NCI-H2171 treated with DMSO at 0.1 percent for 48 hours (cell line): ENCODE measurements around the gene SLC22A17.
A peak's percentile ranks its signal among the peaks of the same experiment; 100 is the strongest.

ENCODE experiments used
- DNase-seq: peaks from one replicate; lab custom pipeline; 2025; lab: John Stamatoyannopoulos, UW

The SLC22A17 gene

DNA sequence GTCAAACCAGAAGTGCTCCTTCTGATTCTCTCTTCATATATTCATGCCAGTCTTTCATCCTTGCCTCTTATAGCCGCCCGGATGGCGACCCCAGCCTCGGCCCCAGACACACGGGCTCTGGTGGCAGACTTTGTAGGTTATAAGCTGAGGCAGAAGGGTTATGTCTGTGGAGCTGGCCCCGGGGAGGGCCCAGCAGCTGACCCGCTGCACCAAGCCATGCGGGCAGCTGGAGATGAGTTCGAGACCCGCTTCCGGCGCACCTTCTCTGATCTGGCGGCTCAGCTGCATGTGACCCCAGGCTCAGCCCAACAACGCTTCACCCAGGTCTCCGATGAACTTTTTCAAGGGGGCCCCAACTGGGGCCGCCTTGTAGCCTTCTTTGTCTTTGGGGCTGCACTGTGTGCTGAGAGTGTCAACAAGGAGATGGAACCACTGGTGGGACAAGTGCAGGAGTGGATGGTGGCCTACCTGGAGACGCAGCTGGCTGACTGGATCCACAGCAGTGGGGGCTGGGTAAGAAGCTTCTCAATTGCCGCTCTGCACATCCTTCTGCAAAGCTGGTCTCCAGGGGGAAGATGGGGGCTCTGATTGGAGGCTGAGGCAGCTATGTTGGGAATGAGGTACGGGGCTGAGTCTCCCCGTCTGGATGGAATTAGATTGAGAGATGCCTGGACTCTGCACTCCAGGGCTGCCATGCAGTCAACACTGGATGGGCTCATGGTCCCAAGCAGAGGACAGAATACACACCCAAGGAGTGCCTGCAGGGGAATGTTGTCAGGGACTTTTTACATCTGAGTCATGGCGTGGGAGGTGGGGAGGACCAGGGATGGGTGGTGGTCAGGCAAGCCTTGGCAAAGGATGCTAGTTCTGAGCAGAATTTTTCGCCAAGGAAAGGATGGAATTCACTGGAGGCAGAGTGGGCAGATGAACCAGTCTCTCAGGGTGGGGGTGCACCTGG is 44.7 kb downstream of the SLC22A17 start:
- no peak for DNase-seq

DNA sequence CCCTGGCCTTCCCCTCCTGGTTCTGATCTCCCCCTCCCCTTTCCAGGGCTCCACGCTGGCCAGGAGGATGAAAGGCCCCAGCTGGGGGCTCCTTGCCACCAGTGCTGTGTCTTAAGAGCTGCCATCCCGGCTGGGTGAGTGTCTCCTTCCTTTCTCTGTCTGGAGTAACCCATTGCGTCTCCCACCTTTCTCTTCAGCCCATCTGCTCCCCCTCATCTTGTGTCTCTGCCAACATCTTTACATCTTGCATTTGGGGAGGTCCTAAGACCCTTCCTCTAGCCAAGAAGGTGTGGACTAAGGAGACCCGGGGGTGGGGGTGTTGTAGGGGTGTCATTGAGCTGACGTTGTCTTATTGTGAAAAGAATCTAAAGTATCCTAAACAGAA is 45.5 kb downstream of the SLC22A17 start:
- DNase-seq = peak; percentile 34

DNA sequence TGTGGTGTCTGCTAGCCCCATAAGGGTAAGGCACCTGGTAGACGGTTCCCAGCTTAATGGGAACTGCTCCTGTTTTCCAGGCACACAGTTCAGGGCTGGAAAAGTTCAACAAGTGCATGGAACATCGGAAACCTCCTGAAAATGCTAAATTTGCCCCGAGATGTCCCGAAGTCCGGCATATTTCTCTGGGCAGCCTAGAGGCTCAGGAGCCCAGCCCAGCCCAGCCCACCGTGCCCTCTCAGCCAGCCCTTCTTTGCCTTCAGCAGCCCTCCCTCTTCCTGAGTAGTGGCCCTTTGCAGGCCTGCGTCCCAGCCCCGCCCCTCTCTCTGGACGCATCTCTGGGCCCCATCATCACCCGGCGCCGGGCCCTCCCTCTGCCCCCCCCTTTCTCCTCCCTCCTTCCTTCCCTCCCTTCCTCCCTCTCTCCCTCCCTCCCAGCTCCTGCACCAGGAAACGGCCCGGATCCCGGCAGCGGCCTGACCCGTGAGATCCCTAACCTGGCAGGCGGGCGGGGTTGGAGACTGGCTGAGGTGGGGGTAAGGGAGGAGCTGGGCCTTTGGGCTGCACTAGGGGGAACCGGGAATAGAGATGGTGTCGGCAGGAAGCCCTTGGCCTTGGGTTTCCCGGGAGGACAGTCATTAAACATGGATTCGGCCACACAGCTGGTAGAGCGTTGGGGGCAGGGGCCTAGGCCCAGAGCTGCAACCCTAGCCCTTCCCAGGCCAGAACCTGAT is 46.1 kb downstream of the SLC22A17 start, which contains the start of gene BCL2L2:
TSS of gene BCL2L2 (plus strand) at position 422 of the 734 bp plus-strand sequence. CDS start 935 bp downstream, outside the sequence.
- DNase-seq = peak; percentile 85

DNA sequence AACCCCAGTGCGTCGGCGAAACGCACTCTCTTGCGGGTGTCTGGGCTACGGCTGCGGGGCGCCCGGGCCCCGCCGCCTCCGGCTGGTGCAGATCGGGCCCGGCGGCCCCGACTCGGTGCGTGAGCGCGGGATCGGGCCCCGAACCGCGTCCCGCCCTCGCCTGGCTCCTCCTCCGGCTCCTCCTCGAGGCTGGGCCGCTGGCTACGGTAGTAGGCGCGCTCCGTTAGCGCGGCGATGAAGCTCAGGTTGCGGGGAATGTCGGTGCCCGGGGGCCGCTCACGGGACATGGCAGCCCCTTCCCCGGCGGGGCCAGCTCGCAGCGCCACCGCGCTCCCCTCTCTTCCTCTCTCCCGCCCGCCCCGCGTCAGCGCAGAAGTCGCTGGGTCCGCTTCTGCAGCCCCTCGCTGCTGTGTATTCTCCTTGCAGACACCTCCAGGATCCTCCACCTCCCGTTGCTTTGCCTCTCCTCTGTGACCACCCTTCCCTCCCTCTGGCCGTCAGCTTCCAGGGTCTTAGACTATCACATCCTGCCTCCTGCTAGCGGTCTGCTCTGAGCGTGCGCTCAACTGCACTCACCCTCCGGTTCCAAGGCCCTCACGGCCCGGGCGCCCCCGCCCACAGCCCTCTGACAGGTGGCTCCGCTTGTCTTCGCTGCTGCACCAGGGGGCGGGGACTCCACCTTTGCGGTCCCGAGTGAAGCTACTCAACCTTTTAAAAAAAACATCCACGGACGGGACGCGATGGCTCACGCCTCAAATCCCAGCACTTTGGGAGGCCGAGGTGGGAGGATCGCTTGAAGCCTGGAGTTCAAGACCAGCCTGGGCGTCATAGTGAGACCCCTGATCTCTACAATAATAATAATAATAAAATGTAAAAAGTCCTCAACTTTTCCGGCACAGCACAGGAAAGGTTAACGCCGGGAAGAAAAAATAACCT is 50.1 kb downstream of the SLC22A17 start, which contains the start of gene PPP1R3E:
TSS of gene PPP1R3E (minus strand) at position 570 of the 936 bp plus-strand sequence. CDS start at position 287, 283 bp downstream.
- DNase-seq = peak; percentile 87

DNA sequence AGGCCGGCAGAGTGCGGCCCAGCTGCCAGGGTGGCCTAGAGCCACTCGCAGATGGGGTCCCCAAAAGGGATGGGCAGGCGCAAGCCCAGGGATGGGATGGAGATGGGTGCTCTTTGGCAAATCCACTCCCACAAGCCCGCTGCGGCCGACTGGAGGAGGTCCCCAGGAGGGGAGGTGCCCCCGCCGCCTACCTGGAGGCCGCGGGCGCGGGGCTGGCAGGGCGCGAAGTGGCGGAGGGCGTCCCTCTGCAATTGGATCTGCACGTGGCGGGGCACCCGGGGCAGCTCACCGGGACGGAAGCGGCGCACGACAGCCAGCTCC is 50.8 kb downstream of the SLC22A17 start:
- DNase-seq = no peak

DNA sequence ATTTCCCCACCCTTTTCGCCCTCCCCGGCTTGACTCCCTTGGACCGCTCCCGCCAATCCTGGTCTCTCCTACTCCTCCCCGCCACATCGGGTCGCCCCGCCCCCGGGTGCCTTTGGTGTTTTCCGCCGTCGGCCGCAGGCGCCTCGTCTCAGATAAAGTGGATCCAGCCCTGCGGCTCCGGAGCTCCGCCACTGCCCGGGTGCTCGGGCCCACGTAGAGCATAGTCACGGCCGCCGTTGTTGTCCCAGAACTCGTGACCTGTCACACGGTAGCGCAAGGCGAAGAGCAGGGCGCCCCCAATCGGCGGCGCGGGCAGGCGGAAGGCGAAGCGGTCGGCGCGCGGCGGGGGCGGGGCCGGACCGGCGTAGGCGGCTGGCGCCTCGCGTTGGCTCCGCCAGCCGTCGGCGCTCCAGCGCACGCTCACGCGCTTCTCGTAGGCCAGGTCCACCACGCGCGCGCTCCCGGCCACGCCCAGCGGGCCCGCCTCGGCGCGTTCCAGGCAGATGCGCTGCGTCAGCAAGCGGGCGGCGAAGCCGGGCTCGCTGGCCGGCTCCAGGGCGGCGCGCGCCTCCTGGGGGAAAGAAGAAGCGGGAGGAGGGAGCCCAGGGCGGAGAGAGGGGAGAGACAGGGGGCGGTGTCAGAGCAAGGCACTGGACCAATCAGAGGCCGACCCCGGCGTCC is 51.3 kb downstream of the SLC22A17 start:
- DNase-seq = peak; percentile 98

DNA sequence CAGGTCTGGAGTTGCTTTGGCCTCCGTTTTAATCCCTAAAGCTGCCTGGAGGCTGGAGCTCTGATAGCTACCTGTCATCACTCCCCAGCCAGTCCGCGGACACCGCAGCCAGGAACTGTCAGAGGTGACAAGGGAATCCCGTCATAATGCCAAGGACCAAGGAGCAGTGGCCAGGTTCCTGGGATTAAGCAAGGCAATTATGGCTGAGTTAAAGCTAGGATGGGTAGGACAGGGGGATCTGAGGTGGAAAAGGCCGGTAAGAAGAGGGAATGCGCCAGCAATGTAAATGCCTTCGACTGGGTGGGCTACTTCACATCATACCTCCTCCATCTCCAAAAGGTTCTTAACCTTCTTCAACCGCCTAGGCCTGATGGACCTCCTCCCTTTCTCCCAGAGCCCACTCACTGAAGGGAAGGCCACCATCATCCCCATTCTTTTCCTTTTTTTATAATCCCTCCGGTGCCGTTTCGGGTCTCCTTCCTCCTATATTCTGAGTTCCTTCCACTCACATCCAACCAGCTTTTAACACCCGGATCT is 51.9 kb downstream of the SLC22A17 start:
- DNase-seq = no peak

DNA sequence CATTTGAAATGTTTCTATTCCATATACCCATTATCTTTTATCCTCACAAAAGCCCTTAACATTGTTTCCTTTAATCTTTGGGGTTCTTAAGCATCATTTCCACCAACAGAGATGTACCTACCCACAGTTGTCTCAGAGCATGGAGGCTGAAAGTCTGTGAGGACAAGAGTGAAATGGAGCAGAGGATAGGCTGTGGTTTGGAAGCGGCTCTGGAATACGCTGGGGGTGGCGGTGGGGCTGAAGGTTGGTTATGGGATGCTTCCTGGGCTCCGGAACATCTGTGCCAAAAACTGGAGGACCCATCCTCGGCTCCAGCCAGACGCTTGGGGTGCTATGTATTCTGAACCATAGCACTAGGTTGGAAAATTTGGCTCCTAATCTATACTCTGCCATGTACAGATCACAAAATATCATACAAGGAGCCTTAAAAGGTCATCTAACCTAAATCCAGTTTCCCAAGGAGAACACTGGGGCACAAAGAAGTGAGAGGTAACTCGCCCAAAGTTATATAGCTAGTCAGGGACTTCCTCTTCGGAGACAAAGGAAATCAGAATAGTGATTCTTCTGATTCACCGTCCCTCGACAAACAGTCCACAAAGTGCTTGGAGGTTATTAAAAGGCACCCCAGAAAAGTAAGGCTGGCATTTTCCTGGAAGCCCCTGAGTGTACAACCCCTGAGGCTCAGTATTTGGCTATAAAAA is 52.6 kb downstream of the SLC22A17 start:
- DNase-seq = no peak

DNA sequence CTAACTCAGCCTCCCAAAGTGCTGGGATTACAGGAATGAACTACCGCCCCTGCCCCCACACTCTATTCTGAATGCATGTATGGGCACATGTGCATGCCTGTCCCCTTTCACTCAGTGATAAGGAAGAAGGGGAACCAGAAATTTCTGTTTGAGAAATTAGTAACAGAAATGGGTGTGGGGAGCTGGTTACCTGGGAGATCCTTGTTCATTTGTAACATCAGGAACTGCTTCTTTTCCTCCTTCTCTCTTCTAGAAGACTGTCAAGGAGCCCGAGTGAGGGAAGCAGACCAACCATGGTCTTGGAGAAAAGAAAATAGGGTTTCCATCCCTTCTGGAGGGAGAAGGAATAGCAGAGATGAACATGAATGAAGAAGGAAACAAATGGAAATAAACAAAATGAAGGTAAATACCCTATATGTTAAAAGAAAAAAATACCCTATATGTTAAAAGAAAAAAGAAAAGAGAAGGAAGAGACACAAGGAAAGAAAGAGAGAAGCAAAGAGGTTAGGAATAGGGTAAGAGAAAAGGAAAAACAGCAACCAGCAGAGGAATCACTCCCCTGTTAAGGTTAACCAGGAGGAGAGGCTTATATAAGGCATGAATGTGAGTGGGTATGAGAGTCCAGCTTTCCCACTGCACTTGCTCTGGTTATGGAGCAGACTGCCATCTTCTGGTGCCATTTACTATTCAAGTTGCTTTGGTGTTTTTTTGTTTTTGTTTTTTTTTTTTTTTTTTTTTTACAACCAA is 53.3 kb downstream of the SLC22A17 start:
- DNase-seq = peak; percentile 28

DNA sequence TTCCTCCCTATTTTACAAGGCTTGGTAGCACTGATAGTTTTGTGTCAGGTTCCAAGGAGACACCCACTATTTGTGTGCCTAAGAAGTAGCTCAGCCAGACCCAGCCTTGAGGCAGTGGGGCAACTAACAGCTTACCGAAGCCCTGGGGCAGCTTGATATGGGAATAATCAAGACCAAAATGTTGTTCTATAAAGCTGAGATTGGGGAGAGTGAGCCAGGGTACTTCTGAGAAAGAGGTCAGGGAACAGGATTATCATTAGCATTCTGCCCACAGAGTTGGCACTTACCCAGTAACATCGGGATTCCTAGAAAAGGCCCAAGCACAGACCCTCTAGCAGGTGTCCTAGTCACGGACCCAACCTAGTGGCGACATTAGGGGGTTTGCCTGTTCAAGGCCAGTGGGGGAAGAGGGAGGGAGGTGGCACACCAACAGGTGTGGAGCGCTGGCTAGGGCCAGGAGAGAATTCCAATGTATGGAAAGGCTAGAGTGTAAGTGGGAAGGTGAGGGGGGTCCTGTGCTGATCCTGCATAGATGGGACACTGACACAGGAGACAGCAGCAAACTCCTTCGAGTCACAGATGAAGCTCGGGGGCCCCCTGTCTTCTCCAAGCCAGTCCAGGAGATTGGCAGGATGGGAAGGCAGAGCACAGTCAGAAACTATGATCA is 54.9 kb downstream of the SLC22A17 start:
- no peak for DNase-seq

DNA sequence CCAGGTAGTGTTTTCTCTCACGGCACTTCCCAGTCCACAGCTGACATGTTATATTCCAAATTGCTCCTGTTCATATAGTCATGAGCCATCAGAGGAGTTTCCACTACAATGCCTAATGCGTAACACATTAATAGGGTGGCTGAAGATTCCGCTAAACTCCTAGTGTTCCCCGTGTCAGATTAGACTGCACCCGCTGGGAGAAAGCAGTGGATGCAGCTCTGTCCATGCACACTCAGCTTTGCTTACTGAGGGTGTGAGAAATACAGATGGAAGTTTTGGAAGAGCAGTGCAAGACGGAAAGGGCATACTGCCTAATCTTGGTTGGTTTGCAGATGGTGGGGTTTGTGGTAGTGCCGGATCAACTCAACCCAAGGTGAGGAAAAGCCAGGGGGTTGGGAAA is 55.6 kb downstream of the SLC22A17 start:
- DNase-seq = no peak
